Pancreas (tissue), 10 donors: Measurements from ENCODE around the gene DDAH2. TPM values are rescaled to one million over a fixed set of nuclear protein-coding genes. Genes with fewer than 3 reads are reported as not detected.
"Not testable (repeated sequence)": the region's sequence is repeated elsewhere in the genome, so short reads cannot be mapped to it uniquely, and the experiment has no call there.

Source experiments
- ATAC-seq, 4 donors: fragments of 200-7000 bp; cut with Tn5 transposase; one replicate each; pipeline versions ENCODE4 v1.8.0 to v1.9.1; 2020; ENCODE audit warnings: mild to moderate bottlenecking in 4 of 4, moderate library complexity in 4 of 4
- DNase-seq, 6 donors: peaks; one replicate each; pipeline ENCODE4 v3.0.0-alpha.2; 2020
- FAIRE-seq: peaks from 2 replicates; lab custom pipeline; 2012; peaks lifted over from hg19 to GRCh38; lab: Jason Lieb, UNC
- H3K27ac ChIP-seq, 4 donors: fragments of 200-600 bp; sonication (generic); 1 replicate in 3 of 4; 2 replicates in 1 of 4; pipeline versions ENCODE4 v1.5.0 to v1.8.0; 2020
- H3K27me3 ChIP-seq, 4 donors: fragments of 200-600 bp; one replicate each; pipeline ENCODE4 v1.8.0; 2021
- H3K36me3 ChIP-seq, 3 donors: fragments of 200-600 bp; sonication (generic) in 1 of 3; one replicate each; pipeline versions ENCODE4 v1.5.0 to v1.8.0; 2020 to 2021
- H3K4me1 ChIP-seq, 3 donors: fragments of 200-600 bp; one replicate each; pipeline ENCODE4 v1.8.0; 2021
- H3K4me3 ChIP-seq, 4 donors: fragments of 200-600 bp; sonication (generic) in 2 of 4; one replicate each; pipeline versions ENCODE4 v1.5.0 to v1.8.0; 2020 to 2021
- H3K9me3 ChIP-seq, 4 donors: fragments of 200-600 bp; one replicate each; pipeline ENCODE4 v1.8.0; 2021
- WGBS, 2 donors: extraction: QIAGEN DNeasy Blood & Tissue Kit; methylation state at CpG; one replicate each; pipeline ENCODE4 v1.1.7; 2013; 5-methylcytosine and 5-hydroxymethylcytosine counted together
- intact Hi-C, 3 donors: fragments of 100-400 bp; cut with DNase I; formaldehyde crosslinking; loops; one replicate each; pipeline versions ENCODE4 v1.11.1 to v1.14.2; 2022
- polyA plus RNA-seq, 2 donors: library from polyadenylated mRNA; stranded (reverse); fragments of 200-250 nt; gene quantifications; one replicate each; pipeline ENCODE4 v1.2.3, GENCODE V29; 2013
- total RNA-seq, 6 donors: library from RNA; stranded (reverse); fragmentation: NEBNext Ultra II Directional in 4 of 6; extraction: Animal tissue kit (Norgen Biotek cat#: 25700) in 4 of 6; gene quantifications; one replicate each; pipeline versions ENCODE4 v1.2.1 to v1.2.4, GENCODE V29; 2021 to 2023
- TF ChIP-seq, protein P1 (sequence below), 4 donors: fragments of 200-600 bp; sonication (generic) in 3 of 4; IDR thresholded peaks; one replicate each; pipeline versions ENCODE4 v1.5.0 to v1.8.0; 2021; ENCODE audit warnings: antibody characterized with exemption in 4 of 4
- donor health status: healthy with polysubstance abuse.
- donor health status: DM: no; HTN: no; CAD: no; lungs with moderate emphysema.
- donor health status: DM: no; HTN: no; CAD: no.
- donor health status: control.
- donor health status: control.
- donor health status: Bipolar disorder and iron deficiency.
- donor health status: DM: yes; HTN: yes; CAD: no.
- donor health status: DM: no; HTN: no; CAD: no.
- donor health status: DM: no; HTN: no; CAD: no.
- donor health status: DM: yes; HTN: yes; CAD: no.

The DDAH2 gene
- total and polyA plus RNA-seq, 8 donors, result 6.5 to 68.8 (median 18.2) TPM

DNA sequence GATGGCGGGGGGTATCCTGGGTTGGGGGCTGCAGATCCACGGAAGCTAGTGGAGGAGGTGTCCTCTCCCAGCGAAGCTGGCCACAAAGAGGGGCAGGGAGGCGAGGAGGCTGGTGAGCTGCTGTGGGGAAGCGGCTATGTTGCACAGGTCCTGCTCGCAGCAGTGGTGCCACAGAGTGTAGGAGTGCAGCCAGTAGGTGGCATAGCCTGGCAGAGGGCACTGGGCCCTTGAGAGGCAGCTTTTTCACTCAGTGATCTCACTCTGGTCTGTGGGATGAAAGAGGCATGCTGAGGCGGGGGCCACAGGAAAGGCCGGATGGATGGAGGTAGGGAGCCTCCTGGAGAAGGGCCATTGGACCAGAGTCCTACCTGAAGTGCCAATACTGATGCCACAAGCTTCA is 16.8 kb downstream of the DDAH2 start:
- no peak for FAIRE-seq

GRCh38 chr6:31711233-31711632 is 17.9 kb downstream of the DDAH2 start:
- Histone ChIP-seq H3K4me3 (no peak overlapping the region), H3K9me3 (no peaks in the 10 kb centered on the region), H3K27me3 (no peaks in the 10 kb centered on the region), H3K27ac (no peak overlapping the region), H3K4me1 (no peaks in the 10 kb centered on the region), H3K36me3 (no peaks in the 10 kb centered on the region)
- 56 to 59% methylated on average over 8 of the region's 8 CpGs for WGBS, 2 donors
- intact Hi-C loops, result no loop called here
- TF ChIP-seq, protein P1, sequence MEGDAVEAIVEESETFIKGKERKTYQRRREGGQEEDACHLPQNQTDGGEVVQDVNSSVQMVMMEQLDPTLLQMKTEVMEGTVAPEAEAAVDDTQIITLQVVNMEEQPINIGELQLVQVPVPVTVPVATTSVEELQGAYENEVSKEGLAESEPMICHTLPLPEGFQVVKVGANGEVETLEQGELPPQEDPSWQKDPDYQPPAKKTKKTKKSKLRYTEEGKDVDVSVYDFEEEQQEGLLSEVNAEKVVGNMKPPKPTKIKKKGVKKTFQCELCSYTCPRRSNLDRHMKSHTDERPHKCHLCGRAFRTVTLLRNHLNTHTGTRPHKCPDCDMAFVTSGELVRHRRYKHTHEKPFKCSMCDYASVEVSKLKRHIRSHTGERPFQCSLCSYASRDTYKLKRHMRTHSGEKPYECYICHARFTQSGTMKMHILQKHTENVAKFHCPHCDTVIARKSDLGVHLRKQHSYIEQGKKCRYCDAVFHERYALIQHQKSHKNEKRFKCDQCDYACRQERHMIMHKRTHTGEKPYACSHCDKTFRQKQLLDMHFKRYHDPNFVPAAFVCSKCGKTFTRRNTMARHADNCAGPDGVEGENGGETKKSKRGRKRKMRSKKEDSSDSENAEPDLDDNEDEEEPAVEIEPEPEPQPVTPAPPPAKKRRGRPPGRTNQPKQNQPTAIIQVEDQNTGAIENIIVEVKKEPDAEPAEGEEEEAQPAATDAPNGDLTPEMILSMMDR (IDR thresholded peaks at IDR 0.05), result no peak
- no peak for FAIRE-seq
- DNase-seq, result no peak
- peak in 2 of 4 donors; percentile 32 to 34 for ATAC-seq

More for the DNA sequence above, 16.8 kb downstream of the DDAH2 start:
- Histone ChIP-seq H3K27ac (no peak overlapping the region), H3K4me1 (no peaks in the 10 kb centered on the region), H3K4me3 (no peak overlapping the region), H3K9me3 (no peaks in the 10 kb centered on the region), H3K36me3 (no peaks in the 10 kb centered on the region), H3K27me3 (no peaks in the 10 kb centered on the region)
- DNase-seq (no peak), ATAC-seq (peak in 3 of 4 donors; percentile 45 to 72 (median 46))
- TF ChIP-seq, protein P1 (IDR thresholded peaks at IDR 0.05), result no peak
- 64 to 69% methylated on average over 8 of the region's 8 CpGs for WGBS, 2 donors
- intact Hi-C loops, result no loop called here

GRCh38 chr6:31710523-31711219 is 18.4 kb downstream of the DDAH2 start:
- TF ChIP-seq, protein P1 (IDR thresholded peaks at IDR 0.05), result no peak
- ATAC-seq, result no peak
- Histone ChIP-seq H3K27me3 (no peaks in the 10 kb centered on the region), H3K4me1 (no peaks in the 10 kb centered on the region), H3K9me3 (no peaks in the 10 kb centered on the region), H3K27ac (no peak overlapping the region), H3K36me3 (no peaks in the 10 kb centered on the region), H3K4me3 (no peak overlapping the region)
- WGBS, 2 donors, result 37 to 40% methylated on average over 5 of the region's 5 CpGs
- FAIRE-seq, result no peak
- no peak for DNase-seq
- intact Hi-C loops, result no loop called here

DNA sequence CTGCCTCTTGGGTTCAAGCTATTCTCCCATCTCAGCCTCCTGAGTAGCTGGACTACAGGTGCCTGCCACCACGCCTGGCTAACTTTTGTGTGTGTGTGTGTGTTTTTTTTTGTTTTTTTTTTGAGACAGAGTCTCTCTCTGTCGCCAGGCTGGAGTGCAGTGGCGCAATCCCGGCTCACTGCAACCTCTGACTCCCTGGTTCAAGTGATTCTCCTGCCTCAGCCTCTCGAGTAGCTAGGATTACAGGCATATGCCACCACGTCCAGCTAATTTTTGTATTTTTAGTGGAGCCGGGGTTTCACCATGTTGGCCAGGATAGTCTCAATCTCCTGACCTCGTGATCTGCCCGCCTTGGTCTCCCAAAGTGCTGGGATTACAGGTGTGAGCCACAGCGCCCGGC is 19.9 kb downstream of the DDAH2 start:
- H3K9me3 ChIP-seq, H3K36me3 ChIP-seq, H3K27me3 ChIP-seq, H3K27ac ChIP-seq, intact Hi-C loops, DNase-seq, H3K4me3 ChIP-seq, ATAC-seq, H3K4me1 ChIP-seq, FAIRE-seq: not testable (repeated sequence)
- WGBS, 2 donors, result 78 to 91% methylated on average over 11 of the region's 11 CpGs

- TF ChIP-seq, protein P1 (IDR thresholded peaks at IDR 0.05), result no peak
- Histone ChIP-seq H3K9me3 (no peaks in the 10 kb centered on the region), H3K27me3 (no peaks in the 10 kb centered on the region), H3K4me1 (peaks cover 0 to 5% (median 0%) of the 10 kb centered on the region in 3 donors), H3K36me3 (no peaks in the 10 kb centered on the region), H3K27ac (no peak overlapping the region), H3K4me3 (no peak overlapping the region)
- 87 to 89% methylated on average over 3 of the region's 3 CpGs for WGBS, 2 donors
- FAIRE-seq, result no peak
- intact Hi-C loops, result no loop called here
- no peak for ATAC-seq
- no peak for DNase-seq
Measured at GRCh38 chr6:31708224-31708623, 20.9 kb downstream of the DDAH2 start.
